ENCODE results near the gene KCNH4.
"Not testable (repeated sequence)": the region's sequence is repeated elsewhere in the genome, so short reads cannot be mapped to it uniquely, and the experiment has no call there.

The KCNH4 gene

GRCh38 chr17:42190491-42191274, 9.7 kb upstream of the KCNH4 start:
- no peak overlapping the region for H3K27ac ChIP-seq
- no peak for DNase-seq (ENCODE audit: low spot score)
- POLR2A ChIA-PET (ENCODE audit: low non-redundant PET): no interaction called here
- no peak for TF ChIP-seq CTCF (conservative IDR thresholded peaks at IDR 0.05; ENCODE audit: low read depth)
- CTCF ChIA-PET: interaction anchor here (0.5 to 0.7 kb wide), 4 partner anchors 58 to 1398 kb away, joined by 3 to 4 read pairs (median 3); no protein-coding TSS in a partner anchor

GRCh38 chr17:42189651-42189965, 8.7 kb upstream of the KCNH4 start:
- CTCF ChIA-PET: no interaction called here
- POLR2A ChIA-PET (ENCODE audit: low non-redundant PET): no interaction called here
- no peak overlapping the region for H3K27ac ChIP-seq
- no peak for DNase-seq (ENCODE audit: low spot score)
- no peak for TF ChIP-seq CTCF (conservative IDR thresholded peaks at IDR 0.05; ENCODE audit: low read depth)

- no peak for TF ChIP-seq CTCF (conservative IDR thresholded peaks at IDR 0.05; ENCODE audit: low read depth)
- ChIA-PET POLR2A (ENCODE audit: low non-redundant PET) (no interaction called here), CTCF (interaction anchor here (0.6 to 0.7 kb wide), 3 partner anchors 14 to 1297 kb away, joined by 3 read pairs; no protein-coding TSS in a partner anchor)
- H3K27ac ChIP-seq: no peak overlapping the region
- no peak for DNase-seq (ENCODE audit: low spot score)
These were observed 8.1 kb upstream of the KCNH4 start for GRCh38 chr17:42188749-42189650.

GRCh38 chr17:42187833-42188232, 6.9 kb upstream of the KCNH4 start:
- ChIA-PET CTCF (interaction anchor here (0.6 kb wide), 1 partner anchor 120 kb away, joined by 3 read pairs; no protein-coding TSS in a partner anchor), POLR2A (ENCODE audit: low non-redundant PET) (no interaction called here)
- no peak overlapping the region for H3K27ac ChIP-seq
- no peak for TF ChIP-seq CTCF (conservative IDR thresholded peaks at IDR 0.05; ENCODE audit: low read depth)
- no peak for DNase-seq (ENCODE audit: low spot score)

- POLR2A ChIA-PET (ENCODE audit: low non-redundant PET); H3K27ac ChIP-seq; DNase-seq (ENCODE audit: low spot score): not testable (repeated sequence)
- CTCF ChIA-PET: interaction anchor here (0.7 kb wide), 1 partner anchor 256 kb away, joined by 3 read pairs; the partner anchor contains the start of gene ODAD4
These were observed 5.2 kb upstream of the KCNH4 start for GRCh38 chr17:42186191-42186590.

GRCh38 chr17:42185621-42185930, 4.6 kb upstream of the KCNH4 start:
- DNase-seq (ENCODE audit: low spot score): no peak
- H3K27ac ChIP-seq: no peak overlapping the region
- TF ChIP-seq CTCF (conservative IDR thresholded peaks at IDR 0.05; ENCODE audit: low read depth): no peak
- CTCF ChIA-PET: interaction anchor here (0.7 kb wide), 1 partner anchor 255 kb away, joined by 3 read pairs; the partner anchor contains the start of gene ODAD4
- POLR2A ChIA-PET (ENCODE audit: low non-redundant PET): no interaction called here
